ENCODE data around the gene USP3. TPM values are rescaled to one million over a fixed set of nuclear protein-coding genes. Genes with fewer than 3 reads are reported as not detected.
A peak's percentile ranks its signal among the peaks of the same experiment; 100 is the strongest.

USP3 gene
- total and polyA plus RNA-seq, 2 of the 4 experiments (the other 2 are of a cell fraction) = 17.3 to 52.3 TPM

- Histone ChIP-seq H3K18ac (ENCODE audit: low read depth, low read length) (peak overlapping the region; percentile 42), H3K9ac (ENCODE audit: low read depth, low read length) (peak overlapping the region; percentile 72), H3K36me3 (ENCODE audit: control insufficient read depth, insufficient read depth, low read length) (no peaks in the 10 kb centered on the region), H2BK5ac (ENCODE audit: low read depth, low read length, poor library complexity, severe bottlenecking) (peak overlapping the region; percentile 27), H3K9me3 (ENCODE audit: control insufficient read depth, insufficient read depth, low read length) (no peaks in the 10 kb centered on the region), H4K5ac (ENCODE audit: low read depth, low read length) (peak overlapping the region; percentile 77), H2BK15ac (ENCODE audit: low read depth, low read length) (peak overlapping the region; percentile 23; the same call in 1 of the 3 replicates), H3K79me1 (ENCODE audit: low read depth in 1 of 2, low read length in 2 of 2) (peaks cover 0 to 7% of the 10 kb centered on the region in 2 experiments; a peak in 2 of 4 replicates), H2BK20ac (ENCODE audit: low read depth, low read length) (no peak overlapping the region), H3K56ac (ENCODE audit: extremely low read depth, insufficient read depth, low read length) (no peak overlapping the region), H3K4ac (ENCODE audit: low read depth, low read length) (peak overlapping the region; percentile 89), H3K9me1 (ENCODE audit: insufficient read depth, low read length) (peaks cover 14% of the 10 kb centered on the region), H3K4me2 (ENCODE audit: low read depth, low read length) (peak overlapping the region; percentile 90), H3K4me3 (ENCODE audit: insufficient read depth, low read depth, low read length) (peak overlapping the region; percentile 52), H2BK120ac (ENCODE audit: low read depth, low read length) (peak overlapping the region; percentile 66; the same call in 1 of the 2 replicates), H2AK9ac (replicated peaks; ENCODE audit: low read depth, low read length, poor library complexity) (peak overlapping the region; percentile 87), H3K14ac (replicated peaks; ENCODE audit: low read depth, low read length) (peak overlapping the region; percentile 88), H4K8ac (ENCODE audit: low read depth in 2 of 2, low read length in 2 of 2) (peak overlapping the region; percentile 91 to 96), H3K23ac (ENCODE audit: low read depth, low read length) (peak overlapping the region; percentile 84), H3K27ac (ENCODE audit: insufficient read depth, low read length) (peak overlapping the region; percentile 52), H2AK5ac (ENCODE audit: low read depth, low read length) (peak overlapping the region; percentile 91), H3K27me3 (ENCODE audit: control insufficient read depth, insufficient read depth, low read length) (no peaks in the 10 kb centered on the region), H2AFZ (replicated peaks; ENCODE audit: low read length, poor library complexity) (peak overlapping the region; percentile 97), H3K4me1 (ENCODE audit: control insufficient read depth, insufficient read depth, low read length) (peaks cover 22% of the 10 kb centered on the region), H4K20me1 (ENCODE audit: insufficient read depth, low read length) (no peaks in the 10 kb centered on the region), H4K91ac (ENCODE audit: insufficient read depth, low read depth, low read length) (peak overlapping the region; percentile 65)
- DNase-seq = no peak
- ChIA-PET CTCF (interaction anchor here (1.4 kb wide), 1 partner anchor 10 kb away, joined by 3 read pairs; no protein-coding TSS in a partner anchor), POLR2A (ENCODE audit: unreplicated experiment) (no interaction called here)
- TF ChIP-seq MAFK (IDR thresholded peaks at IDR 0.05; ENCODE audit: low read depth, low read length) (no peak), RFX5 (IDR thresholded peaks at IDR 0.05; ENCODE audit: low read depth, low read length) (no peak), POLR2A (IDR thresholded peaks at IDR 0.05; ENCODE audit: low read depth, low read length) (no peak), FOS (IDR thresholded peaks at IDR 0.05; ENCODE audit: low read depth, low read length) (no peak), SMC3 (IDR thresholded peaks at IDR 0.05; ENCODE audit: low read depth, low read length) (no peak), NFE2L2 (IDR thresholded peaks at IDR 0.05; ENCODE audit: low read depth, low read length) (no peak), CTCF (conservative IDR thresholded peaks at IDR 0.05; ENCODE audit: low read depth, low read length) (no peak), MXI1 (IDR thresholded peaks at IDR 0.05; ENCODE audit: borderline replicate concordance, low read depth, low read length) (no peak), CEBPB (IDR thresholded peaks at IDR 0.05; ENCODE audit: low read depth, low read length) (no peak), RCOR1 (IDR thresholded peaks at IDR 0.05; ENCODE audit: insufficient replicate concordance, low read length) (no peak), MAZ (IDR thresholded peaks at IDR 0.05; ENCODE audit: borderline replicate concordance, low read depth, low read length) (no peak)
- dilution Hi-C loops (cut with HindIII; ENCODE audit: low sequenced_read_pairs, unreplicated experiment) = no loop called here
- no TSS peak for BruUV-seq (replicated peaks)
- in situ Hi-C loops (cut with MboI; ENCODE audit: low sequenced_read_pairs) = no loop called here
- intact Hi-C loops (cut with micrococcal nuclease) = loop anchor here (2.0 kb wide), 2 partner anchors 133 to 311 kb away; no protein-coding TSS in a partner anchor
- 24% methylated on average over 8 of the region's 26 CpGs; no CpG with 5 or more reads in 1 of the 2 experiments for WGBS, 2 experiments (ENCODE audit: extremely low coverage in 2 of 2, insufficient read length in 1 of 2)
- ATAC-seq (ENCODE audit: low read depth) = peak; percentile 0; the same call in 1 of the 2 replicates
Observed at GRCh38 chr15:63600001-63600615, 95.7 kb downstream of the USP3 start.
